ENCODE data around the gene HES7. TPM values are rescaled to one million over a fixed set of nuclear protein-coding genes. Genes with fewer than 3 reads are reported as not detected.

The HES7 gene
- polyA plus RNA-seq, 1 experiment: not detected

DNA sequence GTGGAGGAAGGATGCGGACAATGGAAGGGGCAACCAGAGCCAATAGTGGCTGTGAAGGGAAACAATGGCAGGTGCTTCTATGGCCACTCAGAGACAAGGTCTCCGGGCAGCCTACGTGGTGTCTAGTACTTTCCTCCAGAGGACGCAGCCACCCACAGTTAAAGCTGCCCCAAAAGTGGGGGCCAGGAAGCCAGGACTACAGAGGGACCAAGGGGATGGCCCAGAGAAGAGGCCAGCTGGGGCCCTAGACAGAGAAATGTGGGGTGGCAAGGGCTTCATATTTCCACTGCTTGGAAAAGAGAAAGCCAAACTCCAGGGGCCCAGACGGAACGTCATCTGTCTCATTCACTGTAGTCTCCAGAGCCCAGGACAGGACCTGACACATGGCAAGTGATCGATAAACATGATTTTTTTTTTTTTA, 29.1 kb upstream of the HES7 start:
- H3K4me3 ChIP-seq (ENCODE audit: low read depth, low read length): no peak overlapping the region
- peak overlapping the region; percentile 100 for H3K27ac ChIP-seq (ENCODE audit: low read depth, low read length)
- no peaks in the 10 kb centered on the region; the same call in 1 of the 2 replicates for H3K9me3 ChIP-seq (ENCODE audit: control insufficient read depth, insufficient read depth, low read length)
- no peaks in the 10 kb centered on the region for H3K27me3 ChIP-seq (ENCODE audit: control insufficient read depth, insufficient read depth, low read length)
- DNase-seq (ENCODE audit: low read depth, low spot score): no peak
- ChIA-PET CTCF (interaction anchor here (1.4 kb wide), 1 partner anchor 34 kb away, joined by 4 read pairs; the partner anchor contains the start of gene ALOXE3), POLR2A (interaction anchor here (0.7 to 3.0 kb wide), 5 partner anchors 13 to 644 kb away, joined by 3 to 14 read pairs (median 4); no protein-coding TSS in a partner anchor)
- TF ChIP-seq, protein P1, sequence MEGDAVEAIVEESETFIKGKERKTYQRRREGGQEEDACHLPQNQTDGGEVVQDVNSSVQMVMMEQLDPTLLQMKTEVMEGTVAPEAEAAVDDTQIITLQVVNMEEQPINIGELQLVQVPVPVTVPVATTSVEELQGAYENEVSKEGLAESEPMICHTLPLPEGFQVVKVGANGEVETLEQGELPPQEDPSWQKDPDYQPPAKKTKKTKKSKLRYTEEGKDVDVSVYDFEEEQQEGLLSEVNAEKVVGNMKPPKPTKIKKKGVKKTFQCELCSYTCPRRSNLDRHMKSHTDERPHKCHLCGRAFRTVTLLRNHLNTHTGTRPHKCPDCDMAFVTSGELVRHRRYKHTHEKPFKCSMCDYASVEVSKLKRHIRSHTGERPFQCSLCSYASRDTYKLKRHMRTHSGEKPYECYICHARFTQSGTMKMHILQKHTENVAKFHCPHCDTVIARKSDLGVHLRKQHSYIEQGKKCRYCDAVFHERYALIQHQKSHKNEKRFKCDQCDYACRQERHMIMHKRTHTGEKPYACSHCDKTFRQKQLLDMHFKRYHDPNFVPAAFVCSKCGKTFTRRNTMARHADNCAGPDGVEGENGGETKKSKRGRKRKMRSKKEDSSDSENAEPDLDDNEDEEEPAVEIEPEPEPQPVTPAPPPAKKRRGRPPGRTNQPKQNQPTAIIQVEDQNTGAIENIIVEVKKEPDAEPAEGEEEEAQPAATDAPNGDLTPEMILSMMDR (IDR thresholded peaks at IDR 0.05; ENCODE audit: low read depth, low read length): no peak

DNA sequence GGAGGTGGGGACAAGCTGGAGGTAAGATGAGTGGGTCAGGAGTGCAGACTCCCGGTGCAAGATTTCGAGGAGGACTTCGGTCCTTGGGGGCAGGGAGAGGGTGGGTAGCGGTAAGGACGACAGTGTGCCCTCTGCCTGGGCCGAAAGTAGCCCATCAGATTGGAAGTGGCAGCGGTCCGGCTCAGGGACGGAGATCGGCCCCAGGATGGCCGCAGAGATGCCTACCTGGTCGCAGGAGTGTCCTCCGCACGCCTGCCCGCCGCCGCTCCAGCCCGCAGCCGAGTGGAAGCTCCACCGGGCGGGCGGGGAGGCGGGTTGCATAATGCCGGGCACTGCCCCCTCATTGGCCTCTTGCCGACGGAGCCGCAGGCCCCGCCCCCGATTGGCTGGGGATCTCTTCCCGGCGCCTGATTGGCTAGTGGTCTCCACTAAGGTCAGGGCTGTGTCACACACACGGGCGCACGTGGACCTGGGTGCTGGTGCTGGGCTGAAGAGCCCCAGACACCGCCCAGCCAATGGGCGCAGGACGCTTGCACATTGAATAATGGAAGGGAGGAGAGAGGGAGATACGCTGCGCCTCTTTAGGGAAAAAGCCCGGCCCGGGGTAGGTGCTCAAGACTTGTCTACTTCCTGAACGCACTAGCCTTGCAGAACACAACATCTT, 28.3 kb upstream of the HES7 start, which contains the start of gene PER1:
TSS of gene PER1 (minus strand) at position 293 of the 664 bp plus-strand sequence. CDS start 1,698 bp downstream, outside the sequence.
- Histone ChIP-seq H3K9me3 (ENCODE audit: control insufficient read depth, insufficient read depth, low read length) (no peaks in the 10 kb centered on the region; the same call in 1 of the 2 replicates), H3K27ac (ENCODE audit: low read depth, low read length) (peak within 1 kb of the TSS; percentile 100), H3K27me3 (ENCODE audit: control insufficient read depth, insufficient read depth, low read length) (no peaks in the 10 kb centered on the region), H3K4me3 (ENCODE audit: low read depth, low read length) (peak within 1 kb of the TSS; percentile 92)
- peak; percentile 78 for DNase-seq (ENCODE audit: low read depth, low spot score)
- POLR2A ChIA-PET: interaction anchor here (0.5 to 3.0 kb wide), 4 partner anchors 12 to 36 kb away, joined by 3 to 14 read pairs (median 4); no protein-coding TSS in a partner anchor
- CTCF ChIA-PET: no interaction called here
- TF ChIP-seq, protein P1 (IDR thresholded peaks at IDR 0.05; ENCODE audit: low read depth, low read length): no peak

DNA sequence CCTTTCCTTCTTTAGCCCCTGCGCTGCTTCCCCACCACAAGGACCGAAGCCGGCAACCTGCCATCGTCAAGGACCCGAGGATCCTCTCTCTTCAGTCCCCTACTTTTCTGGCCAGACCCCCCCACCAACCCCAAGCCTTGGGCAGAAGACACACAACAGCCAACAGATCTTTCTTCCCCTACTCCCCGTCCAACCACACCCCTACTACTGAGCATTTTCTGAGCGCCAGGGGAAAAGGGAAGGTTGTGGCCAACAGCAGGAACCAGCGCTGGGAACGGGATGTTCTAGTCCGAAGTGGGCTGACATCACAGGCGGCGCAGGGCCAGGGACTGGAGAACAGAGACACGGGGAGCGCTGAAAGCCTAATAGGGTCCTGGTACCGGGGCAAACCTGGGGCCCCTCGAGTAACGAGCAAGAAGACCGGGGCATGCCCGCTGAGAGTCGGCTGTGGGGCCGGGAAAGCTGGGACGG, 27.8 kb upstream of the HES7 start:
- POLR2A ChIA-PET: interaction anchor here (0.5 to 3.0 kb wide), 7 partner anchors 12 to 36 kb away, joined by 3 to 18 read pairs (median 4); no protein-coding TSS in a partner anchor

DNA sequence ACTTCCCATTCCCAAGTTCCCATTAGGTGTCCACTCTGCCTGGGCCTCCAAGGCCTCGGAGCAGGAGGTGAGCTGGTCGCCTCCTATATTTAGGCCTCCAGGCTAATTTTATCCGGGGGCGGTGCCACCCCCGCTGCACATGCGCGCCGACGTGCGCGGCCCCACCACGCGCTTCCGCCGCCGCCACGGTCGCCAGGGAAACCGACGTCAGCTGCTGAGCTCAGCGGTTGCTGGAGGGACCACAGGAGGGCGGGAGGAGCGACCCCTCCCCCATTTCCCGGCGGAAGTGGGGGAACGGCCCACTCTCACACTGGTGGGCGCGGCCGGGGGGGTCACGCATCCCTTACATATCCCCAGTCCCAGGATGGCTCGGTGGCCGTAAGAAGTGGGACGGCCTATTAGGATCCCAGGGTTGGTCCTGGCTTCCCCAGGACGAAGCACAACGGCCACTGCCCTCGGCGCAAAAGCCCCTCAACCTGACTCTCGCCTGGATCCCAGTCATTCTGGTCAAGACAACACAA, 27.3 kb upstream of the HES7 start:
- POLR2A ChIA-PET: interaction anchor here (0.8 to 2.4 kb wide), 3 partner anchors 11 to 32 kb away, joined by 3 to 18 read pairs (median 4); no protein-coding TSS in a partner anchor
- H3K9me3 ChIP-seq (ENCODE audit: control insufficient read depth, insufficient read depth, low read length): no peaks in the 10 kb centered on the region; the same call in 1 of the 2 replicates
- H3K27ac ChIP-seq (ENCODE audit: low read depth, low read length): peak overlapping the region; percentile 95
- peak; percentile 63 for DNase-seq (ENCODE audit: low read depth, low spot score)
- H3K27me3 ChIP-seq (ENCODE audit: control insufficient read depth, insufficient read depth, low read length): no peaks in the 10 kb centered on the region
- CTCF ChIA-PET: interaction anchor here (1.1 kb wide), 1 partner anchor 32 kb away, joined by 5 read pairs; the partner anchor contains the start of gene ALOXE3
- TF ChIP-seq, protein P1 (IDR thresholded peaks at IDR 0.05; ENCODE audit: low read depth, low read length): no peak
- H3K4me3 ChIP-seq (ENCODE audit: low read depth, low read length): peak overlapping the region; percentile 92

More for the DNA sequence above, 27.8 kb upstream of the HES7 start:
- H3K9me3 ChIP-seq (ENCODE audit: control insufficient read depth, insufficient read depth, low read length): no peaks in the 10 kb centered on the region; the same call in 1 of the 2 replicates
- no peak for DNase-seq (ENCODE audit: low read depth, low spot score)
- peak overlapping the region; percentile 92 for H3K4me3 ChIP-seq (ENCODE audit: low read depth, low read length)
- no peaks in the 10 kb centered on the region for H3K27me3 ChIP-seq (ENCODE audit: control insufficient read depth, insufficient read depth, low read length)
- TF ChIP-seq, protein P1 (IDR thresholded peaks at IDR 0.05; ENCODE audit: low read depth, low read length): no peak
- CTCF ChIA-PET: interaction anchor here (1.1 kb wide), 1 partner anchor 33 kb away, joined by 5 read pairs; the partner anchor contains the start of gene ALOXE3
- peak overlapping the region; percentile 95 for H3K27ac ChIP-seq (ENCODE audit: low read depth, low read length)

Measured in AG04450 (cell line).